Measurements from ENCODE around the gene SLC16A3.

The SLC16A3 gene

GRCh38 chr17:82278308-82278707 is 49.5 kb downstream of the SLC16A3 start:
- H3K4me3 Mint-ChIP-seq, result no peak overlapping the region
- H3K27me3 Mint-ChIP-seq (ENCODE audit: low read depth), result peaks cover 11% of the 10 kb centered on the region
- no peak for TF ChIP-seq CTCF (IDR thresholded peaks at IDR 0.05; ENCODE audit: unreplicated experiment in 3 of 3)
- H3K27ac Mint-ChIP-seq, result peak overlapping the region in 1 of 3 experiments; percentile 1
- H3K36me3 Mint-ChIP-seq (ENCODE audit: low read depth), result peaks cover 7% of the 10 kb centered on the region
- peaks cover 21% of the 10 kb centered on the region for H3K4me1 Mint-ChIP-seq
- no peaks in the 10 kb centered on the region for H3K9me3 Mint-ChIP-seq

- H3K9me3 Mint-ChIP-seq, result no peaks in the 10 kb centered on the region
- TF ChIP-seq CTCF (IDR thresholded peaks at IDR 0.05; ENCODE audit: unreplicated experiment in 3 of 3), result no peak
- H3K27ac Mint-ChIP-seq, result no peak overlapping the region
- H3K36me3 Mint-ChIP-seq (ENCODE audit: low read depth), result peaks cover 7% of the 10 kb centered on the region
- H3K27me3 Mint-ChIP-seq (ENCODE audit: low read depth), result peaks cover 11% of the 10 kb centered on the region
- peaks cover 21% of the 10 kb centered on the region for H3K4me1 Mint-ChIP-seq
- peak overlapping the region in 1 of 3 experiments; percentile 38 for H3K4me3 Mint-ChIP-seq
These were observed 50.0 kb downstream of the SLC16A3 start for GRCh38 chr17:82278786-82279391.

- H3K27me3 Mint-ChIP-seq (ENCODE audit: low read depth), result peaks cover 7% of the 10 kb centered on the region
- H3K4me1 Mint-ChIP-seq, result peaks cover 29% of the 10 kb centered on the region
- H3K27ac Mint-ChIP-seq, result no peak overlapping the region
- no peak overlapping the region for H3K4me3 Mint-ChIP-seq
- peaks cover 7% of the 10 kb centered on the region for H3K36me3 Mint-ChIP-seq (ENCODE audit: low read depth)
- H3K9me3 Mint-ChIP-seq, result no peaks in the 10 kb centered on the region
- no peak for TF ChIP-seq CTCF (IDR thresholded peaks at IDR 0.05; ENCODE audit: unreplicated experiment in 3 of 3)
These were observed 51.7 kb downstream of the SLC16A3 start for GRCh38 chr17:82280537-82280936.

- Mint-ChIP-seq H3K27me3 (ENCODE audit: low read depth) (peaks cover 7% of the 10 kb centered on the region), H3K9me3 (no peaks in the 10 kb centered on the region)
These were observed 52.2 kb downstream of the SLC16A3 start for GRCh38 chr17:82281076-82281475.

GRCh38 chr17:82281502-82282238 is 52.8 kb downstream of the SLC16A3 start:
- H3K27ac Mint-ChIP-seq, result peak overlapping the region in 1 of 3 experiments; percentile 15
- peaks cover 29% of the 10 kb centered on the region for H3K4me1 Mint-ChIP-seq
- peaks cover 7% of the 10 kb centered on the region for H3K27me3 Mint-ChIP-seq (ENCODE audit: low read depth)
- TF ChIP-seq CTCF (IDR thresholded peaks at IDR 0.05; ENCODE audit: unreplicated experiment in 3 of 3), result no peak
- H3K4me3 Mint-ChIP-seq, result no peak overlapping the region
- H3K9me3 Mint-ChIP-seq, result no peaks in the 10 kb centered on the region
- H3K36me3 Mint-ChIP-seq (ENCODE audit: low read depth), result peaks cover 7% of the 10 kb centered on the region

More at GRCh38 chr17:82281076-82281475, 52.2 kb downstream of the SLC16A3 start:
- H3K4me3 Mint-ChIP-seq, result no peak overlapping the region
- H3K36me3 Mint-ChIP-seq (ENCODE audit: low read depth), result peaks cover 7% of the 10 kb centered on the region
- TF ChIP-seq CTCF (IDR thresholded peaks at IDR 0.05; ENCODE audit: unreplicated experiment in 3 of 3), result no peak
- H3K4me1 Mint-ChIP-seq, result peaks cover 29% of the 10 kb centered on the region
- peak overlapping the region in 1 of 3 experiments; percentile 15 for H3K27ac Mint-ChIP-seq
